Activated effector memory CD4-positive, alpha-beta T cell treated with Interleukin-2 at 50 U/mL for 16 hours (primary cell): ENCODE results near the gene LCE4A.

ENCODE experiments used
- DNase-seq: peaks from one replicate; pipeline ENCODE4 v3.0.0-alpha.2; 2020

Gene LCE4A

DNA sequence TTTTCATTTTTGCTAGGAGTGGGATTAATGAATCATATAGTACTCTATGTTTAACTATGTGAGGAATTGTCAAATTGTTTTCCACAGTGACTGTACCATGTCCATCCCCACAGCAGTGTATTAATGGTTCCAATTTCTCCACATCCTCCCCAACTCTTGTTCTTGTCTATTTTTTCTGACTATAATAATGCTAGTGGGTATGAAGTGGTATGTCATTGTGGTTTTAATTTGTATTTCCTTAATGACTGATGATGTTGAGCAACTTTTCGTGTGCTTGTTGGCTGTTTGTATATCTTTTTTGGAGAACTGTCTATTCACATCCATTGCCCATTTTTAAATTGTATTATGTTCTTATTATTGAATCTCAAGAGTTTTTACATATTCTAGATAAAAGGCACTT is 39.9 kb downstream of the LCE4A start:
- DNase-seq = no peak

DNA sequence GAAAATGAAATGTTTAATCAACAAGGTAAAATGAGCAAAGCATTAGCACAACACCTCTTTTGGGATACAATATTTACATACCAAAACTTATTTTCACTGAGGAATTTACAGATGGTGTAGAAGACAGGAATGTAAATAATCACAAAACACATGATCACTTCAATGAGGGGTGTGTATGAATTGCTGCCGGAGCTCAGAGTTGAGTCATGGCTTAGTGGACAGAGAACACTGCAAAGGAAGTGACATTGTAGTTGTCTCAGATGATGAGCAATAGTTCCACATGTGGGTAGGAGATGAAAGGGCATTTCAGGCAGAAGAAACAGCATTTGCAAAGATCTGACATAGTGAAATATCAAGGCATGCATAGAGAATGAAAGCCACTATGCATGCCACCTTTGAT is 44.3 kb downstream of the LCE4A start:
- DNase-seq = no peak

DNA sequence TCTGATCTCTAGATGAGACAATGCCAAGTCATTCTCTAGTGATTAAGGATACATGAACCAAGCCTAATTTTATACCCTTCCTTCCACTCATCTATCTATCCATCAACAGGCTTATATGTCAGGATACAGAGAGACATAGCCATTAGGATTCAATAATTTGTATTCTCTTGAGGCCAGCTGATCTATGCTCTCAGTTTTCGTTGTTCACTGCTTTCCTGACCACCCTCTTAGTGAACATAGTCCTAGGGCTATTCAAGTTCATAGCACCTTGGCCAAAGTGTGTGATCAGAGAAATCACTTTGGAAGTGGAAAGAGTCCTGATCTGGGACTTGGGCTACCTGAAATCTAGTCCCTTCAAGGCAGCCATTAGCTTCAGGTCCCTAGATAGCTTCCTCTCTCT is 45.6 kb downstream of the LCE4A start:
- DNase-seq = no peak

DNA sequence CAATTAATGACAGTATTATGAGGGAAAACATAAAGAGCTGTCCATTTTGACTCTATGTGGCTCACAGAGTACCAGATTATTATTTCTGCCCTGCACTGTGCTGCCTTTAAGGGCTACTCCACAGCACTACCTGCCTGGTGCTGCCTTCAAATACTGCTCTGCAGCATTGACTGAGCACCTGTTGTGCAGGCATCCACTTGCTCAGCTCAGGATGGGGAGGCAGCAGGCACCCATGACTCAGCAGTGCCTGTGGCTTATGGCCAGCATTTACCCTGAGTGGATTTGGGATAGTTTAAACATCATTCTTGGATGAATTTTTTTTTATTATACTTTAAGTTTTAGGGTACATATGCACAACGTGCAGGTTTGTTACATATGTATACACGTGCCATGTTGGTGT is 48.9 kb downstream of the LCE4A start:
- DNase-seq = no peak

DNA sequence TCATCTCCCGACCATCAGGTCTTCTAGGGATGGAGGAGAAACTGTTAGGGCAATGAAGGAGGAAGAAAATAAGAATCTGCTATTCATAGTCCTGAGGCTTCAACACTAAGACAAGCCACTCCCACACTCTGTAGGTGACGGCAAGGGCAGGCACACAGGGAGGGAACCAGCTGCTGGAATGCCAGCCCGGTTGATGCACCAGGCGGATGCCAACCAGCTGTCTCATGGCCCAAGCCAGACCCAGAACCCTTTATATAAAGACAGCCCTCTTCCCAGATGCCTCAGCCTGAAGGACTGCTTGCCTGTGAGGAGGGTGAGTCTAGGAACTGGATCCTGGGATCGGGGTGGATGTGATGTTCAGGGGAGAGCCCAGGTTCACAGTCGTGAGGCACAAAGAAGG is 49.8 kb downstream of the LCE4A start, which contains the start of gene KPRP:
TSS of gene KPRP (plus strand) at position 279 of the 400 bp plus-strand sequence. CDS start 1,564 bp downstream, outside the sequence.
- DNase-seq = no peak

DNA sequence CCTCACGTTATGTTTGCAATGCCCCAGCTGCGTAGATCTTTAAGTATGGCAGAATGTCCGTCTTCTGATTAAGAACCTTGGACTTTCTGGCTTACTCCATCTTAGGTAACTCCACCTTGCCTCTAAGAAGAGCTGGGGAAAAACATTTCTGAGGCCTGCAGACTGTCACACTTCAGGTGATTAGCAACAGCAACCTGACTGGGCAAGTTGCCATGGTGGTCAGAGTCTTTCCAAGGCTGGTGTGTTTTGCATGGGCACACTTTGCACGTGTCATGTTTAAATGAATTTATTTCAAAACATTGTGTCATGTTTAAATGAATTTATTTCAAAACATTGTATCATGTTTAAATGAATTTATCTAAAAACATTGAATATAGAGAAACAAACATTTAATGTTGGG is 50.7 kb downstream of the LCE4A start:
- DNase-seq = no peak
